Heart right ventricle (tissue), 16 donors: ENCODE measurements around the gene IHH. TPM values are rescaled to one million over a fixed set of nuclear protein-coding genes. Genes with fewer than 3 reads are reported as not detected.

Source experiments
- ATAC-seq, 8 donors: fragments of 200-7000 bp; cut with Tn5 transposase; one replicate each; pipeline ENCODE4 v1.9.1; 2020; ENCODE audit warnings: mild to moderate bottlenecking in 8 of 8, moderate library complexity in 8 of 8, moderate number of reproducible peaks in 1 of 8
- DNase-seq, 2 donors: peaks; one replicate each; pipeline ENCODE4 v3.0.0-alpha.2; 2020
- H3K27ac ChIP-seq, 10 donors: fragments of 200-600 bp; sonication (generic) in 2 of 10; one replicate each; pipeline versions ENCODE4 v1.5.0 to v1.8.0; 2020 to 2022; ENCODE audit warnings: mild to moderate bottlenecking in 3 of 10
- H3K27me3 ChIP-seq, 7 donors: fragments of 200-600 bp; one replicate each; pipeline ENCODE4 v1.8.0; 2021 to 2022; ENCODE audit warnings: mild to moderate bottlenecking in 2 of 7
- H3K36me3 ChIP-seq, 9 donors: fragments of 200-600 bp; sonication (generic) in 1 of 9; one replicate each; pipeline versions ENCODE4 v1.5.0 to v1.8.0; 2020 to 2022; ENCODE audit warnings: mild to moderate bottlenecking in 2 of 9
- H3K4me1 ChIP-seq, 9 donors: fragments of 200-600 bp; sonication (generic) in 1 of 9; one replicate each; pipeline versions ENCODE4 v1.5.0 to v1.8.0; 2020 to 2022; ENCODE audit warnings: mild to moderate bottlenecking in 4 of 9
- H3K4me3 ChIP-seq, 10 donors: fragments of 200-600 bp; sonication (generic) in 2 of 10; one replicate each; pipeline versions ENCODE4 v1.5.0 to v1.8.0; 2020 to 2022; ENCODE audit warnings: mild to moderate bottlenecking in 7 of 10, moderate library complexity in 2 of 10
- H3K9me3 ChIP-seq, 11 donors: fragments of 200-600 bp in 10 of 11; sonication (generic) in 2 of 11; one replicate each; pipeline versions ENCODE4 v1.5.0 to v1.8.0; 2013 to 2022; ENCODE audit warnings: mild to moderate bottlenecking in 2 of 11, control low read depth in 1 of 11, moderate library complexity in 1 of 11
- WGBS, 2 donors: extraction: QIAGEN DNeasy Blood & Tissue Kit; methylation state at CpG; one replicate each; pipeline ENCODE4 v1.1.7; 2013; ENCODE audit warnings: inconsistent platforms in 1 of 2; 5-methylcytosine and 5-hydroxymethylcytosine counted together
- intact Hi-C, 10 donors: fragments of 100-400 bp; cut with DNase I; formaldehyde crosslinking; loops; one replicate each; pipeline versions ENCODE4 v1.11.1 to v1.14.2; 2022
- polyA plus RNA-seq, 2 donors: library from polyadenylated mRNA; stranded (reverse); fragments of 200-250 nt; gene quantifications; one replicate each; pipeline ENCODE4 v1.2.3, GENCODE V29; 2013
- total RNA-seq, 10 donors: library from RNA; stranded (reverse); fragmentation: NEBNext Ultra II Directional in 3 of 10; extraction: Animal tissue kit (Norgen Biotek cat#: 25700) in 3 of 10; gene quantifications; one replicate each; pipeline versions ENCODE4 v1.2.1 to v1.2.4, GENCODE V29; 2021 to 2023
- TF ChIP-seq, protein P1 (sequence below), 9 donors: fragments of 200-600 bp; sonication (generic) in 2 of 9; IDR thresholded peaks; one replicate each; pipeline versions ENCODE4 v1.5.0 to v1.8.0; 2021 to 2022; ENCODE audit warnings: antibody characterized with exemption in 9 of 9, mild to moderate bottlenecking in 5 of 9, moderate library complexity in 1 of 9
- donor health status: Arrhythmogenic right ventricular cardiomyopathy.
- donor health status: ischemic (EF 13 %, LVEDD 7.1; RV severe dilation, severe dysfunction).
- donor health status: healthy with polysubstance abuse.
- donor health status: DM: no; HTN: yes; CAD: no.
- donor health status: DM: no; HTN: no; CAD: no.
- donor health status: ischemic (EF 25% LVEDD 6.9; RV normal size, moderate dysfunction).
- donor health status: ischemic (EF 25% LVEDD 5.7; RV mildly dilated, moderate dysfunction).
- donor health status: healthy.
- donor health status: DM: yes; HTN: yes; CAD: no.
- donor health status: Ischemic cardiomyopathy.
- donor health status: ischemic (EF 35%, LVEDD 5.7; RV mildly dilated, moderate dysfunction).
- donor health status: nonischemic (EF 11% LVEDD 7.7; RV severe dilation, severe dysfunction).
- donor health status: DM: yes; HTN: yes; CAD: no.
- donor health status: PGD.
- donor health status: ischemic (EF 29% LVEDD 5.4; RV normal size, mild dysfunction).
- donor health status: nonischemic (EF 23%, LVEDD 6.1; RV moderate dilation, normal function).

Gene IHH
- total and polyA plus RNA-seq, 12 donors = 0.03 to 0.16 TPM; not detected in 10

DNA sequence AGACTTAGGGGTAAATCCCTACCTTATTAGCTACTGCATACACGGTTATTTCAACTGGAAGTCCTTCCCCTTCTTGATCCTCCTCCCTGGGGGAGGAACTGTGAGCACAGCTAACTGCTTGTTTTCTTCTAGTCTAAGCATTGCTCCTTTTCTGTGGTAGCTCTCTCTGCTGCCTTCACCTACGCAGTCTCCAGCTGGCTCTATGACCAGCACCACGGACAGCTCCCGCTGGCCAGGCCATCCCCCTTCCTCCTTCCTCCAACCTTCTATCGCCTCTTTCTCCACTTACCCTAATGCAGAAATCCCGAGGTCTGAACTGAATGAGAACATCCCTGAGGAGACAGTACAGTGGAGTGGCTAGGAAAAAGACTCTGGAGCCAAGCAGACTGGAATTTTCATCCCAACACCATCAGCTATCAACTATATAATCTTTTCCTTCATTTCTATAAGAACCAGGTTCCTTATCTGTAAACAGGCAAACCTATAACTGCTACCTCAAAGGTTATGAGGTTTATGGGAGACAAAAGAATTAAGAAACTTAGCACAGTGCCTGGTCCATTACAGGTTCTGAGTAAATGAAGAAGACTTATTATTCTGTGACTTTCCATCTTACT lies 14.7 kb downstream of the IHH start:
- Histone ChIP-seq H3K27ac (no peak overlapping the region), H3K9me3 (no peaks in the 10 kb centered on the region), H3K4me3 (no peak overlapping the region), H3K4me1 (peaks cover 0 to 6% (median 0%) of the 10 kb centered on the region in 9 donors), H3K36me3 (no peaks in the 10 kb centered on the region), H3K27me3 (peaks cover 0 to 94% (median 81%) of the 10 kb centered on the region in 7 donors)
- ATAC-seq (peak in 2 of 8 donors; percentile 47 to 59), DNase-seq (no peak)
- intact Hi-C loops = no loop called here
- TF ChIP-seq, protein P1, sequence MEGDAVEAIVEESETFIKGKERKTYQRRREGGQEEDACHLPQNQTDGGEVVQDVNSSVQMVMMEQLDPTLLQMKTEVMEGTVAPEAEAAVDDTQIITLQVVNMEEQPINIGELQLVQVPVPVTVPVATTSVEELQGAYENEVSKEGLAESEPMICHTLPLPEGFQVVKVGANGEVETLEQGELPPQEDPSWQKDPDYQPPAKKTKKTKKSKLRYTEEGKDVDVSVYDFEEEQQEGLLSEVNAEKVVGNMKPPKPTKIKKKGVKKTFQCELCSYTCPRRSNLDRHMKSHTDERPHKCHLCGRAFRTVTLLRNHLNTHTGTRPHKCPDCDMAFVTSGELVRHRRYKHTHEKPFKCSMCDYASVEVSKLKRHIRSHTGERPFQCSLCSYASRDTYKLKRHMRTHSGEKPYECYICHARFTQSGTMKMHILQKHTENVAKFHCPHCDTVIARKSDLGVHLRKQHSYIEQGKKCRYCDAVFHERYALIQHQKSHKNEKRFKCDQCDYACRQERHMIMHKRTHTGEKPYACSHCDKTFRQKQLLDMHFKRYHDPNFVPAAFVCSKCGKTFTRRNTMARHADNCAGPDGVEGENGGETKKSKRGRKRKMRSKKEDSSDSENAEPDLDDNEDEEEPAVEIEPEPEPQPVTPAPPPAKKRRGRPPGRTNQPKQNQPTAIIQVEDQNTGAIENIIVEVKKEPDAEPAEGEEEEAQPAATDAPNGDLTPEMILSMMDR (IDR thresholded peaks at IDR 0.05) = no peak
- WGBS, 2 donors = 1 to 2% methylated on average over 6 of the region's 6 CpGs

DNA sequence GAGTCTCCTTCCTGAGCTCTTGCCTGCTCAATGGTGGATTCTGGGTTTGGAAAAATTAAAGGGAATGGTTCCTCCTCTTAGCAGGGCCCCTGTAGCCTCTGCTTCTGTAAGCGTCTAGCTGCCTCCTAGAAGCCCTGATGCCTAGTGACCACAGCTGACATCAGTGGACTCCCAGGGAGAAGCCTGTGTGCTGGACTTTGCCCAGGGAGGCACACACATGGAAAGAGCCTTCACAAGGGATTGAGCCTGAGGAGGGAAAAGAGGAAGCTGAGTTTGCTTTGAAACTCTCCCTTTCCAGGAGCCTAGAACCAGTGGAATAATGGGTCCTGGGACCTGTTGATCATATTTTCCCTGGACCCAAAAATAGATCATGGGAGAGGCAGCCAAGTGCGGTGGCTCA lies 18.0 kb downstream of the IHH start:
- DNase-seq = no peak
- H3K27me3 ChIP-seq = peaks cover 0 to 98% (median 88%) of the 10 kb centered on the region in 7 donors
- TF ChIP-seq, protein P1 (IDR thresholded peaks at IDR 0.05) = no peak

DNA sequence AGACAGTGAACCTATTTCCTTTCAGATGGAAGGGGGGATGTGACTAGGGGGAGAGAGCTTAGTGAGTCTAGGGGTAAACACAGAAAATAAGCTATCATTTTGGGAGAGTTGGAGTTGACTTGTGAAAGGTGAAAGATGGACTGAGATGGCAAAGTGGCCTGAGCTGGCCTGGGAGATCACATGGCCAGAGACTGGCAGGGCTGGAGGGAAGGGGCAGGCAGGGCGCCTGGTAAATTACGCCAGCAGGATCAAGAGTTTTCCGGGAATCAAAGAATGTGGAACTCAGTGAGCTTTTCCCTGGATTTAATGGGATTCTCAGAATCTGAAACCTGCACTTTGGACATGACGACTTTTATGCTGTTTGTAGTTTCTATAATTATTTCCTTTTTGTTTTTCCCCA lies 18.6 kb downstream of the IHH start:
- no peaks in the 10 kb centered on the region for H3K9me3 ChIP-seq

More for the DNA sequence above, 18.0 kb downstream of the IHH start:
- Histone ChIP-seq H3K4me3 (no peak overlapping the region), H3K36me3 (no peaks in the 10 kb centered on the region), H3K27ac (no peak overlapping the region), H3K9me3 (no peaks in the 10 kb centered on the region), H3K4me1 (peaks cover 0 to 8% (median 0%) of the 10 kb centered on the region in 9 donors)
- ATAC-seq = no peak
- 75 to 81% methylated on average over 2 of the region's 2 CpGs for WGBS, 2 donors
- intact Hi-C loops = no loop called here

DNA sequence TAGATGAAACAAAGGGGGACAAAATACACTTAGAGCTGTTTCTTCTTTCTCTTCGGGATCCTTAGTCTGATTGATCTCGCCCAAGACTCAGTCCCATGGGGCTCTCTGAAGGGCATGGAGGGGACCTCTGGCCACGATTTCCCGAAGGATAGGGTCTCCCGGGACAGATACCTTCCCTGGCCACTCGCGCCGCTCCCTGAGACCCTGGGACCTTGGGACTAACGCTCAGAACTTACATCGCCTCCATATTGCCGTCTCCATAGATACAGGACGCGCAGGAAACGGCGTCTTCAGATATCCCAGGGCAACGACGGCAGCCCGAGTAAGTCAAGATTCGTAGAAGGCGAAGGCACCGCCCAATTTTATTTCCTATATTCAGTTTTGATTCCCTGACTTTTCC lies 19.5 kb downstream of the IHH start, which contains the start of gene CFAP65:
Gene CFAP65 (minus strand): TSS at position 265 of the 400 bp plus-strand sequence. CDS start 2,468 bp downstream, outside the sequence.
- DNase-seq (no peak), ATAC-seq (no peak)
- peak within 1 kb of the TSS in 6 of 10 donors; percentile 20 to 32 (median 29) for H3K4me3 ChIP-seq
- 1% methylated on average over 21 of the region's 21 CpGs for WGBS, 2 donors
- H3K27me3 ChIP-seq = peaks cover 0 to 98% (median 86%) of the 10 kb centered on the region in 7 donors
- peaks cover 0 to 8% (median 0%) of the 10 kb centered on the region in 9 donors for H3K4me1 ChIP-seq
- H3K36me3 ChIP-seq = no peaks in the 10 kb centered on the region
- no peak within 1 kb of the TSS for H3K27ac ChIP-seq
- intact Hi-C loops = no loop called here
- no peaks in the 10 kb centered on the region for H3K9me3 ChIP-seq
- TF ChIP-seq, protein P1 (IDR thresholded peaks at IDR 0.05) = no peak

More for the DNA sequence above, 18.6 kb downstream of the IHH start:
- Histone ChIP-seq H3K4me3 (no peak overlapping the region), H3K27me3 (peaks cover 0 to 98% (median 90%) of the 10 kb centered on the region in 7 donors), H3K4me1 (peaks cover 0 to 8% (median 0%) of the 10 kb centered on the region in 9 donors), H3K27ac (no peak overlapping the region), H3K36me3 (no peaks in the 10 kb centered on the region)
- ATAC-seq = no peak
- TF ChIP-seq, protein P1 (IDR thresholded peaks at IDR 0.05) = no peak
- intact Hi-C loops = no loop called here
- WGBS, 2 donors = 75 to 82% methylated on average over 4 of the region's 4 CpGs
- no peak for DNase-seq
